GM19240 (cell line): Measurements from ENCODE around the gene SUPV3L1.
"Not testable (repeated sequence)": the region's sequence is repeated elsewhere in the genome, so short reads cannot be mapped to it uniquely, and the experiment has no call there.

Experiments used
- DNase-seq: peaks from one replicate; pipeline ENCODE4 v3.0.0; 2011; ENCODE audit warnings: low spot score; ENCODE audit not compliant: insufficient read length

The SUPV3L1 gene

GRCh38 chr10:69230128-69230527 lies 50.1 kb downstream of the SUPV3L1 start:
- no peak for DNase-seq

DNA sequence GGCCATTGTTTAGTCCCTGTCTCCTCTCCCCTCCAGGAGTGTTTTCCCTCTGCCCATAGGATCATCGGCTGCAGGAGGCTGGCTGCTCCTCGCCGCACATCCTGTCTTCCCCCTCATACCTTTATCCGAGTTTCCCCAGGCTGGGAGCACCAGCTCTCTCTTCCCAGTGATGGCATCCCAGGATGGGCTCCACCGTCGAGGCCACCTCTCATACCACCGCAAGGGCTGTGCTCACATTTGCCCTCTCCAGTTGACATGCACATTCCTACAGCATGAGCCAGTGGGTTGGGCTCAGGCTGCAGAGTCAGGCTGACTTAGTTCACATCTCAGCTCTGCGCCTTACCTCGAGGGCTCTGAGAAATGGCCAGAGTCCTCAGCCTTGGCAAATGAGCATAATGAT lies 52.2 kb downstream of the SUPV3L1 start:
- no peak for DNase-seq

- DNase-seq: no peak
These were observed 52.9 kb downstream of the SUPV3L1 start for GRCh38 chr10:69232736-69233480.

DNA sequence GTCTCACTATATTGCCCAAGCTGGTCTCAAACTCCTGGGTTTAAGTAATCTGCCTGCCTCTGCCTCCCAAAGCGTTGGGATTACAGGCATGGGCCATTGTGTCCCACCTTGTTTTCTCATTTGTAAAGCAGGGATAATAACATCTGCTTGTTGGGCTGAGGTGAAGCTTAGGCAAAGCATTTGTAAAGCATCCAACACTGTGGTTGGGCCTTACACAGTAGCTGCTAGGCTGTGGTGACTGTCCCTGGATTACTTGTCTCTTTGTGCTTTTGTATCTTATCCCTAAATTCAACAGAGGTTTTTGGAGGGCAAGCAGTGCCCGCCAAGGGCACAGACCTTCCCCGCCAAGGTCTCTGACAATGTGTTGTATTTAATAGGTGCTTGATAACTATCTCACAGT lies 54.4 kb downstream of the SUPV3L1 start:
- DNase-seq: no peak

- DNase-seq: peak; percentile 81
These were observed 57.6 kb downstream of the SUPV3L1 start for GRCh38 chr10:69237528-69238159.

DNA sequence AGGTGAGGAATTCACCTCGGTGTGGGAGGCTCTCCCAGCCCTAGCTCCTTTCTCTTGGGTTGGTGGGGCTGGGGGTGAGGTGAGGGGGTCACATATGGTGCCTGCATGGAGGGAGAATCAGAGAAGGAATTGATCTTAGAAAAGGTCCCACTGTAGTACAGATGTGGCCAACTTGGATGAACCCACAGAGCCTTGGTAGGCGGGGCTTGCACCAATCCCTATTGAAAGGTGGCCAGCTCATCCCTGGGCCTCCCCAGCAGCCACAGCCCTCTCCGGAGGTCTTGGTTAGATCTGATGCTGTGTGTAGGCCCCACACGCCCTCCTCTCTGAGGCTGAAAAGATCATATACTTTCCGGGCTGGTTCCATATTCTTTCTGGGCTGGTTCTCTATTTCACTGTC lies 59.1 kb downstream of the SUPV3L1 start:
- no peak for DNase-seq

GRCh38 chr10:69239816-69240434 lies 59.9 kb downstream of the SUPV3L1 start:
- no peak for DNase-seq

DNA sequence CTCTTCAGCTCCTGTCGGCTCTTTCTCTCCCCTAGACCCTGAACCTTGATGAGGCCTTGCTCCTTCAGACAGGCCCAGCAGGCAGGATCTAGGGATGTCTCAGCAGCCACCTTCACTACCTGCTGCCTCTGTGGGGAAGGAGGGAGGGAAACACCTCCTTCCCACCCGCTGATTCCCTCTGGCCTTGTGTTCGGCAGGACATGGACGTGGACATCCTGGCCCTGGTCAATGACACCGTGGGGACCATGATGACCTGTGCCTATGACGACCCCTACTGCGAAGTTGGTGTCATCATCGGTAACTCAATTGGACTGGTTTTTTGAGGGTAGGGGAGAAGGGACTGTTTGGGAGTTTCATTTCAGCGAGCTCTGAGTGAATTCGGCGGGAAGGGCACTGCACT lies 60.4 kb downstream of the SUPV3L1 start:
- DNase-seq: no peak

- no peak for DNase-seq
These were observed 61.5 kb downstream of the SUPV3L1 start for GRCh38 chr10:69241575-69241974.

DNA sequence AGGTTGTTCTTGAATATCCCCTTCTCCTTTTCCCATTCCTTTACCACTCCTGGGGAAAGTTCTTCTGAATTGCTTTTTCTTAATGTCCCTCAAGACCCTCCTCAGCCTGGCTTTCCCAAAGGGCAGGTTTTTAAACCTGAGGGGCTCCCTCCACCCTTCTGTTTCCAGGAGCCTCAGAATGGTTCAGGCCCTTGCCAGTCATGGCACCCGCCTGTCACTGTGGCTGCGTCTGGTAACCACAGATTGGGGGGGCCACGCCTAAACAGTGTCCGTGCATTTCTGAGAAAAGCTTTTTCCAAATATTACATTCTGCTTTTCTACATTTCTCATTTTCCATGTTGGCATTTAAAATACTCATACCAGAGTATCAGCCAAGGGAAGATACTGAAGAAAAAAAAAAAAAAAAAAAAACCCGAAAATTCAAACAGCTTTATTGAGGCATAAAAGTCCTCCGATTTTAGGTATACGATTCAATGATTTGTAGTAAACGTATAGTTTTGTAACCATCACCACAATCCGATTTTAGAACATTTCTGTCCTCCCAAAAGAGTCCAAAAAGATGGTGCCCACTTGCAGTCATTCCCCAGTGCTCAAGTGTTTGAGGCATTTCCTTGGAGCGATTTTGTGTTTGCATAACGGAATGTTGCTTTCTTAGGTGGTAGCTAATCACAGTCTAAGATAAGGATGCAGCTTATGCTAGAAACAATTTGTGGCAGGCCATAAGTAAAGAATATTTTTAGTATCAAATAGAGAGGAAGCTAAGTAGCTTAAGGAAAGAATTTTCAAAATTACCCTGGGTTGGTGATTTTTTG lies 62.2 kb downstream of the SUPV3L1 start:
- DNase-seq: no peak

DNA sequence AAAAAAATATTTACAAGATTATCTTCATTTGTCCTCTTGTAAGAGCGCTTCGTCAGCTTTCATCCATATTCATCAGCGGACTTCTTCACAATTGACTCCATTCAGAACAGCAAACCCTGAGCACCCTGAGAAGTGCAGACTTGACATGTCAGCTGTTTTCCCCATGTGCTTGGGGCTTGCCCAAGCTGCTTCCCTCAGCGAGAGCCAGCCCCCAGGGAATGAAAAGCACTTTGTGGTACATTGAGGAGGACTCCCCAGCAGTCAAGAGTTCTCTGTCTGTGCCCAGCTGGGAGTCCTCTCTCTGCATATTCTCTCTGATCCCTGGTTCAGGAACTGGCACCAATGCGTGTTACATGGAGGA lies 62.8 kb downstream of the SUPV3L1 start:
- no peak for DNase-seq

DNA sequence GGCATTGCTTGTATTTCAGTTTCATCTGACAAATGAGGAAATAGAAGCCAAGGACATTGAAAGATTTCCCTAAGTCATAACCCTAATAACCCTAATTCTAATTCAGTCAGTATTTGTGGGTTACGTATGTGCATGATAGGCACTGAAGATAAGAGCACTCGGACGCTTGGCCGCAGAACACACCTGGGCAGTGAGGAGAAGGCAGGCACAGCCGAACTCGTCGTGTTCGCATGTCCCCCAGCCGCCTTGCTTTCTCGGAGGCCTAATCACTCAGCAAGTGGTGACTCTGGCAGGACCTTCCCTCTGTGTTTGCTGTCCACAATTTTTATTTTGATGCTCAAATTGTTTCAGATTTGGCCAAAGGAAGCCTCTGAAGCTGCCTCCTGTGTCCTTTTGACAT lies 63.8 kb downstream of the SUPV3L1 start:
- DNase-seq: no peak

- no peak for DNase-seq
These were observed 66.0 kb downstream of the SUPV3L1 start for GRCh38 chr10:69246036-69246435.

- DNase-seq: no peak
These were observed 66.7 kb downstream of the SUPV3L1 start for GRCh38 chr10:69246581-69247312.

DNA sequence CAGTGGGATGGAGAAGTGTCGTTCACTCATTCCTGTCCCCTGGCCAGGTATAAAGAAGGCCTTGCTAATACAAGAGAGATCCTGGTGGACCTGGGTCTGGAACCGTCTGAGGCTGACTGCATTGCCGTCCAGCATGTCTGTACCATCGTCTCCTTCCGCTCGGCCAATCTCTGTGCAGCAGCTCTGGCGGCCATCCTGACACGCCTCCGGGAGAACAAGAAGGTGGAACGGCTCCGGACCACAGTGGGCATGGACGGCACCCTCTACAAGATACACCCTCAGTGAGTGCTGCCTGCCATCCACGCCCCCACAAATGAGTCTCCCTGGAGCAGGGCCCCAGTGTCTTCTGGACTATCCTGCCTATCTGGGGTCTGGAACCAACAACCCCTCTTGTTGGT lies 67.3 kb downstream of the SUPV3L1 start:
- DNase-seq: no peak

DNA sequence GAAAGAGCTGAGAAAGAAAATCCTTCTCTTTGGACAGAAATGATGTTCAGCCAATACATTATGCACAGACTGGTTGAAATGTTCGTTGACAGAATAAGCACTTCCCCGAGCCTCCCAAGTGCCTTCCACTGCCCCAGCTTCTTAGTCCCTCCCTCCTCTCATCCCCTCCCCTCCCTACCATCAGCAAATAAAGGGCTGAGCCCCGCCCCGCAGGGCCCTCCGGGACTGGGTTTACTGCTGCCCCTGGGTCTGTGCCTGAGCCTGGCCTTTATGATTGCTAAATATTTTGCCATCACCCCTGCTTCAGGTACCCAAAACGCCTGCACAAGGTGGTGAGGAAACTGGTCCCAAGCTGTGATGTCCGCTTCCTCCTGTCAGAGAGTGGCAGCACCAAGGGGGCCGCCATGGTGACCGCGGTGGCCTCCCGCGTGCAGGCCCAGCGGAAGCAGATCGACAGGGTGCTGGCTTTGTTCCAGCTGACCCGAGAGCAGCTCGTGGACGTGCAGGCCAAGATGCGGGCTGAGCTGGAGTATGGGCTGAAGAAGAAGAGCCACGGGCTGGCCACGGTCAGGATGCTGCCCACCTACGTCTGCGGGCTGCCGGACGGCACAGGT lies 68.2 kb downstream of the SUPV3L1 start:
- no peak for DNase-seq

DNA sequence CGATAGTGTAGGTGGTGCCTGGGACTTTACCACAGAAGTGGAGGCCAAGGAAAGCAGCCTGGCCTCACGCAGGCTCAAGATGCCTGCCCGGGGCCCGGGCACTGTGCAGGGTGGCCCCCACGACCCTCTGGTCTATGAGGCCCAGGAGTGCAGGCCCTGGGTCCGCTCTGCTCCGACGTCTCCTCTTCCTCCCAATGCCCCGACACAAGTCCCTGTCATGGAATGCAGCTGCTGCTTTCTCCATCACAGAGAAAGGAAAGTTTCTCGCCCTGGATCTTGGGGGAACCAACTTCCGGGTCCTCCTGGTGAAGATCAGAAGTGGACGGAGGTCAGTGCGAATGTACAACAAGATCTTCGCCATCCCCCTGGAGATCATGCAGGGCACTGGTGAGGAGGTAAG lies 70.0 kb downstream of the SUPV3L1 start:
- no peak for DNase-seq

GRCh38 chr10:69251417-69251816 lies 71.4 kb downstream of the SUPV3L1 start:
- DNase-seq: not testable (repeated sequence)

- DNase-seq: no peak
These were observed 73.1 kb downstream of the SUPV3L1 start for GRCh38 chr10:69253171-69253570.

- DNase-seq: no peak
These were observed 74.8 kb downstream of the SUPV3L1 start for GRCh38 chr10:69254877-69255276.
